ENCODE data around the gene FHL2.

DNA sequence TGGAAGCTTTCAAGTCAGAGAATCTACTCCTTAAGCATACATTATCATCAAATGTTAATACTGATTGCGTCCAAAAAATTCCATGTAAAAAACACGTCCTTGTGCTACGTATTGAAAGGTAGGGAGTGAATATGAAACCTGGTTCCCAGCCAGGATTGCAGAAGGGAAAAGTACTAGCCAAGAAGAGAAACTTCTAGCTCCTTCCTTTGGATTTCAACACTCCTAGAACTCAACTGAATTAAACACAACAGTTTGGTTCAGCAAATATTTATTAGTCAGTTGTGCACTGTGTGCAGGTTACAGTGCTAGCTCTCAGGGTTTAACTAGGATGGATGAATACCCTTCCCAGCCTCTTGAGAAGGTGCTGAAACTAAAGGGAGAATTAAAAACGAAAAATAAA, 33.9 kb upstream of the FHL2 start:
- TF ChIP-seq EZH2phosphoT487 (conservative IDR thresholded peaks at IDR 0.05; ENCODE audit: low read length) (no peak), CTCF (IDR thresholded peaks at IDR 0.05; ENCODE audit: insufficient read depth, low read length, poor library complexity, severe bottlenecking) (no peak)

All from SU-DHL-6 (cell line).